BJ (cell line): ENCODE measurements around the gene GPR45. TPM values are rescaled to one million over a fixed set of nuclear protein-coding genes. Genes with fewer than 3 reads are reported as not detected.

Experiments
- CTCF ChIA-PET: fragments of 350-600 bp; formaldehyde crosslinking; extraction: SDS; loops from one replicate; lab custom pipeline; 2021; ENCODE audit warnings: antibody characterized with exemption, inconsistent platforms; lab: Yijun Ruan, JAX
- POLR2A ChIA-PET: fragments of 300-600 bp; sonication (Branson Sonifier 250); formaldehyde crosslinking; extraction: SDS; loops from one replicate; lab custom pipeline; 2021; ENCODE audit warnings: antibody characterized with exemption; lab: Charles Lee
- DNase-seq: peaks from one replicate; pipeline ENCODE4 v3.0.0-alpha.2; 2011; ENCODE audit warnings: low read depth
- H3K27me3 ChIP-seq: 2 replicates; pipeline ENCODE4 v1.6.0; 2011; ENCODE audit warnings: low read length; ENCODE audit not compliant: control insufficient read depth, insufficient read depth
- H3K36me3 ChIP-seq: 2 replicates; pipeline ENCODE4 v1.5.1; 2011; ENCODE audit warnings: low read length; ENCODE audit not compliant: control insufficient read depth, insufficient read depth
- H3K4me3 ChIP-seq: 2 replicates; pipeline ENCODE4 v1.5.1; 2011; ENCODE audit warnings: low read depth, mild to moderate bottlenecking, control low read depth, low read length
- CTCF ChIP-seq: IDR thresholded peaks from 2 replicates; pipeline ENCODE4 v1.5.1; 2011; ENCODE audit warnings: low read depth, mild to moderate bottlenecking, control low read depth, inconsistent platforms, low read length, moderate library complexity; ENCODE audit not compliant: insufficient read depth
- polyA plus RNA-seq: library from polyadenylated mRNA; depleted of rRNA; stranded (reverse); fragments of >200 nt; gene quantifications from 2 replicates; pipeline ENCODE4 v1.2.3, GENCODE V29; 2011

GPR45 gene
- polyA plus RNA-seq, 1 experiment = not detected

DNA sequence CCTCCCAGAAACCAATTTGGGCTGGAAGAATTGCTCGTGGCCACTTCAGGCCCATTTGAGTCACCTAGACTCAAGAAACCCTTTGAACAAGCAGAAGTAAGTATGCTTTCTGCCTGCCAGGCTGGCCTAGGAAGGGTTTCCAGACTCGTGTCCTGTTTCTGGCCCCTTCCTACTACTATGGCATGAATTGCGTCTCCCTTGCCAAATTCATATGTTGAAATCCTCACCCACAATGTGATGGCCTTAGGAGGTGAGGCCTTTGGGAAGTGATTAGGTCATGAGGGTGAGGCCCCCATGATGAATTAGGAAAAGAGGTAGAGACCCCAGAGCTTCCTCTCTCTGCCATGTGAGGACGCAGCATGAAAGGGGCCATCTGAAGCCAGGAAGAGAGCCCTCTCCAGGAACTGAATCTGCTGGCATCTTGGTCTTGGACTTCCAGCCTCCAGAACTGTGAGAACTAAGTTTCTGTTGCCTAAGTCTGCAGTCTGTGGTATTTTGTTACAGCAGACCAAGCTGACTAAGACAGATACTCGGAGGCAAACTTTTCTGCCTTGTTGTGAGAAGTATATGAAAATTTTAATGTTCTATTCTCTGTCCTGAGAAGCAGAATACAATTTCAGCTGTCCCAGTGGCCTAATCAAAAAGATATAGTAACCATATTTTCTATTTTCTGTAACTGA, 13.1 kb downstream of the GPR45 start:
- CTCF ChIA-PET = interaction anchor here (1.0 kb wide), 2 partner anchors 16 to 22 kb away, joined by 3 read pairs; no protein-coding TSS in a partner anchor
- Histone ChIP-seq H3K27me3 (no peaks in the 10 kb centered on the region), H3K36me3 (no peaks in the 10 kb centered on the region), H3K4me3 (no peak overlapping the region)
- POLR2A ChIA-PET = no interaction called here
- TF ChIP-seq CTCF = no peak
- DNase-seq = no peak

GRCh38 chr2:105255979-105256378, 14.4 kb downstream of the GPR45 start:
- DNase-seq = no peak

DNA sequence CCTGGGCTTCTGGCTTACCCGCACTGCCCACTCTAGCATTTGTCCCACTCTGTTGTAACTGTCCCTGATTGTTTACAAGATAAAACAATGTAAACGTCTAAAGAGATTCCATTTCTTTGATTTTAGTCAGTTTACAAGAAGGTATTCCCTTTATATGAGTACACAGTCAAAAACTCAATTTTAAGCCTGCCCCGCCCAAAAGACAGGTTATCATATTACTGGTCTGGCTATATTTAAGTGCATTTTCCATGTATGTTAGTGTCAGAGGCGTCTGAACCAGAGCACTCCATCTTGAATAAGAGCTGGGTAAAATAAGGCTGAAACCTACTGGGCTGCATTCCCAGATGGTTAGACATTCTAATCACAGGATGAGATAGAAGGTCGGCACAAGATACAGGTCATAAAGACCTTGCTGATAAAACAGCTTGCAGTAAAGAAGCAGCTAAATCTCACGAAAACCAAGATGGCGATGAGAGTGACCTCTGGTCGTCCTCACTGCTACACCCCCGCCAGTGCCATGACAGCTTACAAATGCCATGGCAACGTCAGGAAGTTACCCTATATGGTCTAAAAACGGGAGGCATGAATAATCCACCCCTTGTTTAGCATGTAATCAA, 15.0 kb downstream of the GPR45 start:
- Histone ChIP-seq H3K36me3 (no peaks in the 10 kb centered on the region), H3K4me3 (no peak overlapping the region), H3K27me3 (no peaks in the 10 kb centered on the region)
- DNase-seq = no peak
- no peak for TF ChIP-seq CTCF
- ChIA-PET CTCF (interaction anchor here (1.2 kb wide), 2 partner anchors 18 to 38 kb away, joined by 3 read pairs; no protein-coding TSS in a partner anchor), POLR2A (no interaction called here)

More at GRCh38 chr2:105255979-105256378, 14.4 kb downstream of the GPR45 start:
- ChIA-PET POLR2A (no interaction called here), CTCF (interaction anchor here (1.0 to 1.2 kb wide), 3 partner anchors 17 to 39 kb away, joined by 3 read pairs; no protein-coding TSS in a partner anchor)
- no peaks in the 10 kb centered on the region for H3K27me3 ChIP-seq
- no peak for TF ChIP-seq CTCF
- no peaks in the 10 kb centered on the region for H3K36me3 ChIP-seq
- no peak overlapping the region for H3K4me3 ChIP-seq

- no peak for TF ChIP-seq CTCF
- H3K27me3 ChIP-seq = no peaks in the 10 kb centered on the region
- no peaks in the 10 kb centered on the region for H3K36me3 ChIP-seq
- no peak for DNase-seq
- ChIA-PET POLR2A (no interaction called here), CTCF (interaction anchor here (0.6 to 3.8 kb wide), 3 partner anchors 14 to 180 kb away, joined by 3 to 18 read pairs (median 6); no protein-coding TSS in a partner anchor)
- H3K4me3 ChIP-seq = no peak overlapping the region
Measured at GRCh38 chr2:105257981-105258380, 16.4 kb downstream of the GPR45 start.

GRCh38 chr2:105258835-105259350, 17.4 kb downstream of the GPR45 start:
- no peaks in the 10 kb centered on the region for H3K36me3 ChIP-seq
- POLR2A ChIA-PET = no interaction called here
- no peak overlapping the region for H3K4me3 ChIP-seq
- H3K27me3 ChIP-seq = no peaks in the 10 kb centered on the region
- DNase-seq = no peak
- CTCF ChIA-PET = interaction anchor here (1.2 to 3.8 kb wide), 4 partner anchors 15 to 23 kb away, joined by 3 to 18 read pairs (median 5); no protein-coding TSS in a partner anchor
- TF ChIP-seq CTCF = no peak
